HG03354 (cell line): ENCODE data around the gene SDS.

Source experiments
- ATAC-seq: cut with Tn5 transposase; IDR thresholded peaks from one replicate; pipeline ENCODE4 v1.9.1; 2021; ENCODE audit warnings: mild to moderate bottlenecking; ENCODE audit not compliant: unreplicated experiment, poor library complexity, severe bottlenecking

The SDS gene

GRCh38 chr12:113402586-113403260, 964 bp downstream of the SDS start:
- no peak for ATAC-seq

DNA sequence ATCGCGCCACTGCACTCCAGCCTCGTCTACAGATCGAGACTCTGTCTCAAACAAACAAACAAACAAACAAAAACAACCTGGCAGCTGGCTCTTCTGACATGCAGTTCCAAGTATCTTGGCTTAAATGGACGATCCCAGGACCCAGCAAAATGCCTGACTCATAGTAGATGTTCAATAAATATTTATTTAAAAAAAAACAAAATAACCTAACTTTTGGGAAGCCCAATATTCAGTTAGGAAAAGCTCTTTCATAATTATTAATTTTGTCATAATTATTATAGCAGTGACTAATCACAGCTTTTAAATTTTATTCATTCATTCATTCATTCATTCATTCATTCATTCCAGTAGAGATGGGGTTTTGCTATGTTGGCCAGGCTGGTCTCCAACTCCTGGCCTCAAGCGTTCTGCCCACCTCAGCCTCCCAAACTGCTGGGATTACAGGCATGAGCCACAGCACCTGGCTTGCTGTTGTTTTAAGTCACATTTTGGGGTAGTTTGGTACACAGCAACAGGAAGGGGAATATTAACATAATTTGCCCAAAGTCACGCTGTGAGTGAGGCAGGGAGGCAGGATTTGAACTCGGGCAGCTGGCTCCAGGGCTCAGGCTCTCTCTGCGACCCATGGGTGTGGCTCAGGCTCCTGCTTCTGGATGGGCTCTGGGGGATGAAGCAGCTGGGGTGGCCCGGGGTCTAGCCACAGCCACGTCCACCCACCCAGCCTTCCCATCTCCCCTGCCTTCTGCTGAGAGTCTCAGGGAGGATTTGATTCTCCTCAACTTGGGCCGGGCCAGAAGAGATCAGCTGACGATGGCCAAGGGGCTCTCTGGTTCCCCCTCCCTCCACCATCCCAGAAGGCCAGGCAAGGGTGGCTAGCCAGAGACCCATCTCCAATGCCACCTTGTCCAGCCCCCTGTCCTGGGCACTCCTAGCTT, 2.4 kb downstream of the SDS start:
- no peak for ATAC-seq

- no peak for ATAC-seq
Measured at GRCh38 chr12:113400362-113400761, 3.3 kb downstream of the SDS start.

DNA sequence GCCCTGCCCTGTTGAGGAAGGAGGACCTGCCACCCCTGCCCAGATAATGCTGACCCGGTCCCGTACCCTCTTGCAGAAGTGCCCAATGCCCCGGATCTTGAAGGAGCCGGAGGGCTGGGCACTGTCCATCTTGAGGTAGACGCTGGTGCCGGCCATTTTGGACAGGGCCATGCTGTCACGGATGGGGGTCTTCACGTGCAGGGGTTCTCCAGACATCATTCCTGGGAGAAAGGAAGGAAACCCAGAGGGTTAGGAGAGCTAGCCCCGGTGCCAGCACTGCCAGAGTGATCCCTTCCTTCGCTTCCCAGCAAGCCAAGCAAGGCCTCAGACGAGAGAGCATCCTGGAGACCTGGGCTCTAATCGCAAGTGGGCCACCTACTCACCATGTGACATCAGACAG, 4.2 kb downstream of the SDS start:
- no peak for ATAC-seq

- no peak for ATAC-seq
Measured at GRCh38 chr12:113398346-113399290, 5.1 kb downstream of the SDS start.

- ATAC-seq, result no peak
Measured at GRCh38 chr12:113397497-113398197, 6.0 kb downstream of the SDS start.

- ATAC-seq, result no peak
Measured at GRCh38 chr12:113396828-113397496, 6.7 kb downstream of the SDS start.

DNA sequence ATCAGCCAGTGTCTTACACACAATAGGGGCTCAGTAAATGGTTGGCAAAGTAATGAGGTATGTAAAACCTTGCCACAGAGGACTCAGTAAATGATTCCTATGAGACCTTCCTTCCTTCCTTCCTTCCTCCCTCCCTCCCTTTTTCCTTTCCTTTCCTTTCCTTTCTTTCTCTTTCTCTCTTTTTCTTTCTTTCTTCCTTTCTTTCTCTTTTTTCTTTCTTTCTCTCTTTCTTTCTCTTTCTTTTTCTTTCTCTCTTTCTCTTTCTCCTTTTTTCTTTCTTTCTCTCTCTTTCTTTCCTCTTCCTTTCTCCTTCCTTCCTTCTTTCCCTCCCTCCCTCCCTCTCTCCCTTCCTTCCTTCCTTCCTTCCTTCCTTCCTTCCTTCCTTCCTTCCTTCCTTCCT, 7.5 kb downstream of the SDS start:
- no peak for ATAC-seq

DNA sequence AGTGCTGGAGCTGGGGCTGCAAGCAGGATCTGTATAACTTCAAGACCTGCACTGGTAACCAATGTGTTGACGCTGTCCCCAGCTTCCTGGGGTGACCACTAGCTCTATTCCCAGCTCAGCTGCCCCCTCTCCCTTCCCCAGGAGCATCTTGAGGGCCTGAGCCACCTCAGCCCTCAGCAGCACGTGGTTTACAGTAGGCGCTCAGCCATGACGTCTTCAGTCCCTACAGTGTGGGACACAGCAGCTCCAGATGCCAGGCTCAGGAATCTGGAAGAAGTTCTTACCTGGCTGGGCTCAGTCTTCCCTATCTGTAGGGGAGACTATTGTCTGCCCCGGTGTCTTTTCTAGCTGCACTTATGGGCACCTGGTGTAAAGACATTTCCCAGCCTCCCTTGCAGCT, 8.6 kb downstream of the SDS start:
- ATAC-seq, result no peak

- no peak for ATAC-seq
Measured at GRCh38 chr12:113393749-113394148, 9.9 kb downstream of the SDS start.

DNA sequence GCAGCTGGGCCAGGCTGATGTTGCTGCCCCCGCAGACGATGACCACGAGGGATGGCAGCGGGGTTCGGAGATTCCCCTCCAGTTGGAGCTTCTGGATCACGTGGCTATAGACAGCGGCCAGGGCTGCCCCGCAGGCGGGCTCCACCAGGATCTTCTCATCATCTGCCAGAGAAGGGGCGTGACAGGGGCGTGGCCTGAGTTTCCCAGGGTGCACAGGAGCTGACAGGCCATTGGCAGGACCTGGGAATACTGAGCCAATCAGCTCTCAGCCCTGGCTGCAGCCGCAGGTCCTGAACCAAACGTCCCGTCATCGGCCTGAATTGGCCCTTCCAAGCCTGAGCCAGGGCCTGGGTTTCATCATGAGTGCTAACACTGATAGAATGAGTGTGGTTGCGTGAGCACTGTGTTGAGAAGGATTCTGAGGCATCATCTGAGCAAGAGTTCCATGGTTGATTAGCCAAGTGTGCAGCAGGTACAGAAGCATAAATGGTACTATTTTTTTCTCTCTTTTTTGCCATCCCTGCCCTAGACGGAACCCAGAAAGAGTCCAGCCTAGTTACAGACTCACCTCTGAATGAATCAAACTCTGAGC, 10.6 kb downstream of the SDS start:
- ATAC-seq, result no peak

DNA sequence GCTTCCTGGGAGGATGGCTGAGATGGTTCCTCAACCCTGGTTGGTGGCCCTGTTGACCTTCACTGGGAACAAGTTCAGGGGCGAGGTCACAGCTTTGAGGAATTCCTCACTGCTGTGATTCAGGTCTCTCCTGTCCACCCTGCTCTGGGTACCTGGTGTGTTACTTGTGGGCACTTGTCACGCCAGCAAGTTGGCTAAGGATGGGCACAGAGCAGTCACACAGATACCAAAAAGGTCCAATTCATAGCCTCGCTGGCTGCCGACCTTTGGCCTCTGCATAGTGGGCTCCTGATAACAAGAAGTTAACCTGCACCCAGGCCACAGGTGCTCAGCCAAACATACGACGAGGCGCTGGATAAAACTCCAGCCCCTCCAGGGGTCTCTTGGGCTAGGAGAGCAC, 11.2 kb downstream of the SDS start:
- no peak for ATAC-seq

DNA sequence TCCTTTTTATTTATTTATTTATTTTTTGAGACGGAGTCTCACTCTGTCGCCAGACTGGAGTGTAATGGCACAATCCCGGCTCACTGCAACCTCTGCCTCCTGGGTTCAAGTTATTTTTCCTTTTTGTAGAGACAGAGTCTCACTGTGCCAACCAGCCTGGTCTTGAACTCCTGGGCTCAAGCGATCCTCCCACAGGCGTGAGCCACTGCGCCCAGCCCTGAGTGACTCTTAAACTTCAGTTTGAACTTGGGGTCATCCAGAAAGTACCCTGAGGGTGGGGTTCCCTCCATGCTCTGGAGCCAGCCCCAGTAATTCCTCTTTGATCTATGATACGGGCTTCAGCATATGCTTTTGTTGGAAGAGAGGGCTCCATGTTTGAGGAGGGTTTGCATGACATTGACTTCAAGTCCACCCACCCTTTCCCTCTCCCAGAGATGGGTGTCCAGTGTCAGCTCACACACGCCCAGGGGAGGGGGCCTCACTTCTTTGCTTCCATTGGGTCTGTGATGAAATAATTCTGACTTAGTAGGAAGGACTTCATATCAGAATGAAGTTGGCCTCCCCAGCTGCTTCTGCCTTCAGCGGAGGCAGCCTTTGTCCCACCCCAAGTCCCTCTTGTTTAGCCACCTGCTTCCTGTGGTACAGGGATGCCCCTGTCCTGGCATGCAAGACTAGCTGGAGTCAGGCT, 11.9 kb downstream of the SDS start:
- no peak for ATAC-seq

DNA sequence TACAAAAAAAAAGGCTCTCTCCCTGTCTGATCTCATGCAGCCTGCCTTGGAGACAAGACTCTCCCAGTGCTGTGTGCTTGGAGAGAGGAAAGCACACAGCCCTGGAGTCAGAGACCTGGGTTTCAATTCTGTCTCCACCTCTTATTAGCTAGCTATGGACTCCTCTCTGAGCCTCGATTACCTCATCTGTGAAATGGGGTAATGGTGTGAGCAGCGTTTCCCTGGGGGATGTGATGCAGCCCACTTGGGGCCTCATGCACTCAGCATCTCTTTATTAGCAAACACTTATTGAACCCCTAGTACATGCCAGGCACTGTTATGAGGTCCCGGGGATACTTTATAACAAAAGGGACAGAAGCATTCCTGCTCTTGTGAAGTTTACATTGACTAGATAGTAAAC, 12.5 kb downstream of the SDS start:
- no peak for ATAC-seq

GRCh38 chr12:113390064-113391043, 13.3 kb downstream of the SDS start:
- no peak for ATAC-seq

DNA sequence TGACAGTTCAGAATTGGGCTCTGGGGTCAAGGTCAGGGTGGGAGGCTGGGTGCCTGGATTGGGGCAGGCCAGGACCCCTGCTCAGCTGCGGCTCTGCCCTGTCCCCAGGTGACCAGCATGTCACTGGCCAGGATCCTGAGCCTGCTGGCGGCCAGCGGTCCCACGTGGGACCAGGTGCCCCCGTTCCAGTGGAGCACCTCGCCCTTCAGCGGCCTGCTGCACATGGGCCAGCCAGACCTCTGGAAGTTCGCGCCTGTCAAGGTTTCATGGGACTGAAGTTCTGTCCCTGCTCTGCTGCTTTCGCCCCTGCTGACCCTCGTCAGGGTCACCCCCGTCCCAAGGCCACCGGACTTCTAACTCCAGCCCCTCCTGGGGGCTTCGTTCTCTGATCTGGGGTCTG, 15.3 kb downstream of the SDS start:
- ATAC-seq, result no peak

DNA sequence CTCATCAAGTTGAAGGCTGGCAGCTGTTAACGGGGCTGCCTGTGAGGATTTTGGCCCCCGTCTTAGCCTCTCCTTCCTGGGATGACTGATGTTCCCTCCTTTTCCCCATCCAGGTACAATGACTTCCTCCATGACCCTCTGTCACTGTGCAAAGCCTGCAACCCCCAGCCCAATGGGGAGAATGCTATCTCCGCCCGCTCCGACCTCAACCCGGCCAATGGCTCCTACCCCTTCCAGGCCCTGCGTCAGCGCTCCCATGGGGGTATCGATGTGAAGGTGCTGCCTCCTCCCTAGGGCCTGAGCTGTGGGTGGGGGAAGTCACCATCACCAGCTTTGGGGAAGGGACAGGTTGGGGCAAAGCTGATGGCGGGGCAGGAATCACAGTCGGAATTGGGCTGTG, 16.1 kb downstream of the SDS start:
- no peak for ATAC-seq
